ELF-1 (cell line): Measurements from ENCODE around the gene CCDC175.

ENCODE experiments used
- DNase-seq: peaks from one replicate; pipeline ENCODE4 v3.0.0-alpha.2; 2016; ENCODE audit warnings: low read depth, low spot score

Gene CCDC175

GRCh38 chr14:59482541-59483331 is 93.9 kb downstream of the CCDC175 start:
- DNase-seq, result no peak

GRCh38 chr14:59481871-59482540 is 94.6 kb downstream of the CCDC175 start:
- DNase-seq, result no peak

GRCh38 chr14:59481407-59481806 is 95.2 kb downstream of the CCDC175 start:
- DNase-seq, result no peak

DNA sequence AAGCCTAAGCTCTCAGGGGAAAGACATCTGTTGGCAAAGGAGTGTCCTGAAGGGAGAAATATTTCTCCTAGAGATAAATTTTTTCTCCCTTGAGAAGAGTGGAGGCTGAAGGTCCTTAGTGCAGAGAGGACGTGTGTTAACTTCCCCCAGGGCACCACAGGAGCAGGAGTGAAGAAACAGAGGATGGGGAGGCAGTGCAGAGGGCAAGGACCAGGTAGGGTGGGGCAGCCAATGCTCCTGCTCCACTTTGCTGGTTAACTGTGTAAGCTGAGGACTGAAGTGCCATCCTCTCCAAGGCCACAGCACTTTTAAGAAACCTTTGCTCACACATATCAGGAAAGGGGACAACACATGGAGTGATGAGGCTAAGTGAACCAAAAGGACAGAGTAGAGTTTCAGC is 96.4 kb downstream of the CCDC175 start:
- DNase-seq, result no peak

DNA sequence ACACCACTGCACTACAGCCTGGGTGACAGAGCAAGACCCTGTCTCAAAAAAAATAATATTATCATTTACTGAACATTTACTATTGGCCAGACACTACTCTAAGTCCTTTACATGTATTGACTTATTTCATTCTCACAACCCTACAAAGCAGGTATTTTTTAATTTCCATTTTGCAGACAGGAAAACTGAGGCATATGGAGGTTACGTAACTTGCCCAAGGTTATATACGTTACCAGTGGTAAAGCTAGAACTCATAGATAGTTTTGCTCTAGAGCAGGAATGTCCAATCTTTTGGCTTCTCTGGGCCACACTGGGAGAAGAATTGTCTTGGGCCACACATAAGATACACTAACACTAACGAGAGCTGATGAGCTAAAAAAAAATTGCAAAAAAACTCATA is 98.1 kb downstream of the CCDC175 start:
- no peak for DNase-seq

- no peak for DNase-seq
Measured at GRCh38 chr14:59475709-59476108, 100.9 kb downstream of the CCDC175 start.

DNA sequence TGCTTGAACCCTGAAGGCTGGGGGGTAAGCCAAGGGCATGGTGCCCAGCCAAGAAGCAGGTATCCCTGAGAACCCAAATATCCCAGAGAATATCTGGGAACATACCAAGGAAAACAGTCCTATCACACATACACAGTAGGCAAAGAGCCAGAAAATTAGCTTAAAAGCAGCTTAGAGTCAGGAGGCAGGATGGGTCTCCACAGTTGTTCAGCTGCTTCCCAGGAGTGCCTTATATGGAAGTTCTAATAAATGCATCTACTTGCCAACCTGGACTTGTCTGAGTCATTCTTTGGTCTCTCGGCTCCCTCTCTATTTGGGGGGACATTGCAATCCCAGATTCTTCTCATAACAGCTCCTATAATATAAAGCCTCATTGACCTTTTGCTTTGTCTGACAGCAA is 102.4 kb downstream of the CCDC175 start:
- no peak for DNase-seq

GRCh38 chr14:59465316-59466135 is 111.1 kb downstream of the CCDC175 start, which contains the start of gene GPR135:
GPR135 (minus strand) TSS chr14:59465380; CDS start chr14:59465226, 154 bp downstream.
- DNase-seq, result no peak

DNA sequence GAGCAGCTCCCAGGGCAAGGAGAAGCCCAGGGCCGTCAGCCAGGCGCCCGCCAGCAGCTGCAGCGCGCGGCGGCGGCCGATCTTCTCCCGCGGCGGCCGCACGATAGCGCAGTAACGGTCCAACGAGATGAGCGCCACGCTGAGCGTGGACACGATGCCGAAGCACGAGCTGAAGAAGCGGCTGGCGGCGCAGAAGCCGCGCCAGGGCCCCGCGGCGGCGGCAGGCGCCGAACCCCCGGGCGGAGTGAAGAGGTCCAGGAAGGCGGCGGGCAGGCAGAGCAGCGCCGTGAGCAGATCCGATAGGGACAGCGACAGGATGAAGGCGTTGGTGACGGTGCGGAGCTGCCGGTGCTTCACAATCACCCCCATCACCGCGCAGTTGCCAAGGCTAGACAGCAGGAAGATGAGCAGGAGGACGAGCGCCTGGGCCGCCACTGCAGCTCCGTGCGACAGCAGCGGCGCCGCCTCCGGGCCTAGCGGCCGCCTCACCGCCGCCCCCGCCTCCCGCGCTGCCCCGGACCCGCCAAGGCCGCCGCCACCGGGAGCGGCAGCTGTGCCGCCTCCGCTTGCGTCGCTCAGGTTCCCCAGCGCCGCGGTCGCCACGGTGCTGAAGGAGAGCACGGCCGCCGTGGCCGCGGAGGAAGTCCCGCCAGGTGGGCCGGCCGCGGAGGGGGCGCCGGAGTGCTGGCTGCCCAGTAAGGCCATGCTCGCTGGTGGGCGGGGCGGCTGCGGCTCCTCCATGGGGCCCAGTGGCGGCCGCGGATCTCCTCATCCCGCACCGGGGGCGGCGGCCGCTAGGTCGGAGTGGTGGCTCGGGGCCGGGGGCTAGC is 111.9 kb downstream of the CCDC175 start:
- DNase-seq, result peak; percentile 70

DNA sequence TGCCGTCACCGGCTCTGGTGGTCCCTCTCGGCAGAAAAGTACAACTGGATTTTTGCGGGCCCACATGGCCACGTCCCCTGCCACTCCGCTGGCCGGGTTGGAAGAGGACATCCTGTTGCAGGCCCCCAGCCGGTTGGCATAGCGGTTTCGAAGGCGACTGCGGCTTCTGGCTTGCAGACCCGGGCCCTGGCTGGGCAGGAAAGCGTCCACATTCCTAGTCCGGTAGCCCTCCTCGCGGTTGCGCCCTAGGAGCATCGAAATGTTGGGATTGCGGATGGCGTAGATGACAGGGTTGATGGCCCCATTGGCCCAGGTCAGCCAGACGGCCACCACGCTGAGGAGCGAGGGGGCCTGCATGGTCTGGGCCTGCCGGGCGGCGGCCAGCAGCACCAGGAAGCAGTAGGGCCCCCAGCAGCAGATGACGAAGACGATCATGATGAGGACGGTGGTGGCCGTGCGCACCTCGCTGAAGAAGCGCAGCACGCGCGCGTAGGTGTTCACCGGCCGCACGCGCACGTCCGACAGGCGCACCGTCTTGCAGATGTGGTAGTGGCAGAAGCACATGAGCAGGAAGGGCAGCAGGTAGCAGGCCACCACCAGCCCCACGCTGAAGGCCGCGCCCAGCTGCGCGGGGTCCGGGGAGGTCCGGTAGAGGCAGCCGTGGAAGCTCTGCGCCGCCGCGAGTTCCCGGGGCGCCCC is 112.7 kb downstream of the CCDC175 start:
- no peak for DNase-seq

DNA sequence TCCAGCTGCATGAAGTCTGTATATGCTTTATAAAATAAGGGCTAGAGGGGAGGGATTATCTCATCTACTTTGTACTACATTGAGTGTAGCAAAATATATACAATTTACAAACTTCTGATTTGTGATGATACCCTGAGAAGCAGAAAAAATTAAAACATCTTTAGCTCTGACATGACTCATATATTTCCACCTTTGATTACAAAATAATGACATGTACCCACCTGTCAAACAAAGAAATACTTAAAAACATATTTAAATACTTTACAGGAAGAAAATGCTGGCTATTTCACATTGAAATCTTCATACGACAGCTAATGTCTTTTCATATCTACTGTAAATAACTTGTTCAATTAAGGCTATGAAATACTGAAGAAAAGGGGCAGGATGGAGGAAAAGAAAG is 114.7 kb downstream of the CCDC175 start:
- no peak for DNase-seq

DNA sequence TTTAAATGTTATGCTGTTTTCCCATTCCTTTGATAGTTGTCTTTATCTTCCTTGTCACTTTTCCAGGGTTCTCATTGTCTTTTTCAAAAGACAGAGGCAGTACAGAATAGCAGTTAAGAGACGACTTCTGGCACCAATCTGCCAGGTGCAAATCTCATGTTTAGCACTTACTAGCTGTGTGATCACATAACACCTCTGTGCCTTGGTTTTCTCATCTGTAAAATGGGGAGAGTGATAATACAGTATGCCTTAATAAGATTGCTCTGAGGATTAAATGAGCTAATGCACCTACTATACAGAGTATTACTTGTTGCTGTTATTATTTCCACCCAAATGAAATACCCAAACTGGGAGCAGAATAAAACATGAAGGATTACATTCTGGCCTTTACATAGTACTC is 116.2 kb downstream of the CCDC175 start:
- no peak for DNase-seq

GRCh38 chr14:59458486-59458885 is 118.1 kb downstream of the CCDC175 start:
- no peak for DNase-seq

- DNase-seq, result no peak
Measured at GRCh38 chr14:59455411-59455810, 121.2 kb downstream of the CCDC175 start.
